Rectal smooth muscle tissue (tissue), 1 donor: Measurements from ENCODE around the gene TSSK6.
A peak's percentile ranks its signal among the peaks of the same experiment; 100 is the strongest.

Experiments
- H3K27ac ChIP-seq: one replicate; pipeline ENCODE4 v1.7.0; 2013; ENCODE audit warnings: low read depth, low read length, inconsistent platforms
- H3K27me3 ChIP-seq: one replicate; pipeline ENCODE4 v1.7.0; 2013; ENCODE audit warnings: low read length; ENCODE audit not compliant: control insufficient read depth, insufficient read depth
- H3K36me3 ChIP-seq: one replicate; pipeline ENCODE4 v1.7.0; 2013; ENCODE audit warnings: low read length; ENCODE audit not compliant: control insufficient read depth, insufficient read depth
- H3K4me1 ChIP-seq: one replicate; pipeline ENCODE4 v1.7.0; 2013; ENCODE audit warnings: low read length; ENCODE audit not compliant: control insufficient read depth, insufficient read depth
- H3K4me3 ChIP-seq: one replicate; pipeline ENCODE4 v1.7.0; 2013; ENCODE audit warnings: low read length
- H3K9ac ChIP-seq: one replicate; pipeline ENCODE4 v1.7.0; 2013; ENCODE audit warnings: low read length

The TSSK6 gene

GRCh38 chr19:19464339-19465098 is 50.8 kb downstream of the TSSK6 start:
- H3K27ac ChIP-seq, result peak overlapping the region; percentile 29
- no peak overlapping the region for H3K4me3 ChIP-seq
- peaks cover 37% of the 10 kb centered on the region for H3K4me1 ChIP-seq
- H3K36me3 ChIP-seq, result peaks cover 13% of the 10 kb centered on the region
- no peak overlapping the region for H3K9ac ChIP-seq
- no peaks in the 10 kb centered on the region for H3K27me3 ChIP-seq
